ENCODE measurements around the gene ATXN1. TPM values are rescaled to one million over a fixed set of nuclear protein-coding genes. Genes with fewer than 3 reads are reported as not detected.
A peak's percentile ranks its signal among the peaks of the same experiment; 100 is the strongest.

ATXN1 gene
- total RNA-seq, 1 experiment from 2014 or later: 6.3 TPM

DNA sequence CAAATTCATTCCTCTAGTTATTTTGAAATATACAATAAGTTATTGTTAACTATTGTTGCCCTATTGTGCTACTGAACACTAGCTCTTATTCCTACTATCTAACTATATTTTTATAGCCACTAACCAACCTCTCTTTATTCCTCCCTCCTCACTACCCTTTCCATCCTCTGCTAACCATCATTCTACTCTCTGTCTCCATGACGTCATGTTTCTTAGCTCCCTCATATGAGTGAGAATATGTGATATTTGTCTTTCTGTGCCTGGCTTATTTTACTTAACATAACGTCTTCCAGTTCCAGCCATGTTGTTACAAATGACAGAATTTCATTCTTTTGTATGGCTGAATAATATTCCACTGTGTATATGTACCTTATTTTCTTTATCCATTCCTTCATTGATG, 95.3 kb downstream of the ATXN1 start:
- Histone ChIP-seq H3K4me3 (no peak overlapping the region), H3K9me3 (replicated peaks) (no peaks in the 10 kb centered on the region), H3K36me3 (no peaks in the 10 kb centered on the region), H3K27ac (no peak overlapping the region), H3K27me3 (no peaks in the 10 kb centered on the region), H3K4me1 (no peaks in the 10 kb centered on the region)
- DNase-seq: no peak

DNA sequence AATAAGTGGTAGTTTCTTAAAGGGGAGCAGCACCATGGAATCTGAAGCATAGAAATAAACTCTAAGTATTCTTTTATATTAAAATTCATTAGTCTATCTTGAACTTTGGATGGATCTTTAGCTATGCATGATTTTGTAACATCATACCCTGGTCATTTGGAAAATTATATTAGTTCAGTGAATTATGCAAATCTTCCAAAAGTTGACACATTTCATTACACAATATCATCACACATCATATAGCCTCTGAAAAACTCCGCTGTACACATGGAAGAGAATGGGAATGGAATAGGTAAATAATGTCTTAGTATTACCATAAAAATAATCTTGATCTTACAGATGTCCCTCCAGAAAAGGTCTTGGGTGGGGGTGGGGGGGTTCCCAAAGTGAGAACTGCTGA, 96.1 kb downstream of the ATXN1 start:
- Histone ChIP-seq H3K9me3 (replicated peaks) (no peaks in the 10 kb centered on the region), H3K4me3 (no peak overlapping the region), H3K27ac (no peak overlapping the region), H3K4me1 (no peaks in the 10 kb centered on the region), H3K27me3 (no peaks in the 10 kb centered on the region), H3K36me3 (no peaks in the 10 kb centered on the region)
- DNase-seq: no peak

DNA sequence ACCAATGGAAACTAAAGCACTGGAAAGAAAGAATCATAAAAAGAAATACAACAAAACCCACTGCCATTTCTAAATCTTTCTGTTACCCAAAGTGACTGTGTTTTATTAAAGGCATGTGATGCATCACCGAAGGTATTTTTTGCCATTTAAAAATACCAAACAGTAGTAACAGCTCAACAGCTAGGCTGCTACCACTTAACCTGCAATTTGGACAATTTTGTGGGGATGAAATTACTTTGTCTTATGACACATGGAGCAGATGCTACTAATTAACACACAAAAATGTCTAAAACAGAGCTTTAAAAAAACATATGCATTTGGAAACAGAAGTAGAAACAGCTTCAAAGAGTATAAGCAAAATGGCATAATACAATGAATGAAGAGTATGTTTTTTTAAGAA, 97.4 kb downstream of the ATXN1 start:
- Histone ChIP-seq H3K27me3 (no peaks in the 10 kb centered on the region), H3K36me3 (no peaks in the 10 kb centered on the region), H3K27ac (no peak overlapping the region), H3K4me1 (no peaks in the 10 kb centered on the region), H3K9me3 (replicated peaks) (no peaks in the 10 kb centered on the region), H3K4me3 (no peak overlapping the region)
- DNase-seq: no peak

DNA sequence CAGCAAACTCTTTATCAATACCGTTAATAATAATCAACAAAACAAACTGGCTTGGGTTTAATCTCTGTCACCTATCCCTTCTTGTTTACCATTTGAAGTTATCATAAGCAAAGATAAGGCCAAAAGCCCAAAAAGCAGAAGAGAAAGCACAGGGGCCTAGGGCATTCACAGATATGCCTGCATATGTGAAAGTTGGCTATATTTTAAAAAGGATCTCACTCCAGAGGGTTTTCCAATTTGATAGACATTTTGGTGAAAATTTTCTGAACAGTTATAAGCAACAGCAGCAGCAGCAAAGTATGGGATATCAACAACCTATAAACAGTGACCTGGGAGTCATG, 101.1 kb downstream of the ATXN1 start:
- Histone ChIP-seq H3K27ac (no peak overlapping the region), H3K36me3 (no peaks in the 10 kb centered on the region), H3K27me3 (no peaks in the 10 kb centered on the region), H3K4me1 (no peaks in the 10 kb centered on the region), H3K4me3 (no peak overlapping the region), H3K9me3 (replicated peaks) (no peaks in the 10 kb centered on the region)
- DNase-seq: no peak

DNA sequence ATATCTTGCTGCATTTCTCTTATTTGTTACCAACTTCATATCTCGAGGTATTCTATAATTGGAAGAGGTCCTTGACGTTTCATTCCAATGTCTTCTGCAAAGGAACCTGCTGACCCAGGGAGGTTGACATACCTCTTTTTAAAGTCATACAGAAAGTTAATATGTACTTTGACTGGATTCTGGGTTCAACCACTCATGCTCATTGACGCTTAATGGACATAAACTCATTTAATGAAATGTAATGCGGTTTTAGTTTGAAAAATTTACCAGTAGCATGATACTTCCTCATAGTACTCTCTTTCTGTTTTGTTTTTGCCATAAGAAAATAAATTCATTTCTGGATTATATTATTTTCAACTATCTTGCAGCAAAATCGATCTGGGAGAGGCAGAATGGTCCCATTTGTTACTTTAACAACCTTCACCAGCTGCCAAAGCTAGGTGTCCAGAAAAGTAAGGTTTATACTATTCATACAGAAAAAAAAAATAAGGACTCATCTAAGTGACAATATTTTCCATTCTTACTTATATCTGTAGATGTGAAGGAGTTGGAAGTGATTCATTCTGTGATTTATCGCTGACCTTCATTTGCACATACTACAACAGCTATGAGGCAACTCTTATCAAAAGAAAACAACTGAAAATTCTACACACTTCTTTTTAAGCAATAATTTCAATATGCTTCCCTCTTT, 101.6 kb downstream of the ATXN1 start:
- Histone ChIP-seq H3K27me3 (no peaks in the 10 kb centered on the region), H3K36me3 (no peaks in the 10 kb centered on the region), H3K4me3 (no peak overlapping the region), H3K4me1 (no peaks in the 10 kb centered on the region), H3K27ac (no peak overlapping the region), H3K9me3 (replicated peaks) (no peaks in the 10 kb centered on the region)
- no peak for DNase-seq

DNA sequence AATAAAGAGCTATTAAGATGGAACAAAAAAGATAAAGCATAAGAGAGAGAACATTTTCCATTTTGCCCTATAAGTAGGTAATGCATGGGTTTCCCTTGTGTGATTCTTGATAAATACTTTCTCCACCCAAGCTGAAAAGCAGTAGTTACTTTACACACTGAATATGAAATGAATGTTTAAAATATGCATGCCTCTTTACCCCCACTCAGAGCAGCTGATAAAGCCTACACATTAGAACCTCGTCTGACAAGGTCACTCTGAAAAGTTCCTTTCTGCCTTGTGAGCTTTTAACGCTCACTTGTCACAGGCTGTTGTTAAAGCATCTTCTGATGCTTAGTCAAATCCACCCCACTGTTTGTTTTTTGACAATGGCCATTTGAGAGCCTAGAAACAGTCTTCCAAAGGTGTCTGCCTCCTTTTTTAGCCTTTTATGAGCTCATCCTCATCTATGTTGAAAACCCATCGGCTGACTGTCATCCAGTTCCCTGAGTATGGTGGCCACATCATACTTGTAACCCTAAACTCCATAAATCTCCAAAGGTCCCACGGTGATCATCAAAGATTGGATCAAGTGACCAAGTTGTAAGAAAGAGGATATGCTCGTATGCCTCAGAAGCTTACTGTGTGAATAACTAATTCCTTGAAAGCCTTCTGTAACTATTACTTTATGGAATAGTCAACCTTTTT, 102.8 kb downstream of the ATXN1 start:
- H3K4me1 ChIP-seq: no peaks in the 10 kb centered on the region
- H3K27ac ChIP-seq: no peak overlapping the region
- H3K4me3 ChIP-seq: no peak overlapping the region
- H3K36me3 ChIP-seq: no peaks in the 10 kb centered on the region
- no peaks in the 10 kb centered on the region for H3K27me3 ChIP-seq
- H3K9me3 ChIP-seq (replicated peaks): no peaks in the 10 kb centered on the region
- no peak for DNase-seq

DNA sequence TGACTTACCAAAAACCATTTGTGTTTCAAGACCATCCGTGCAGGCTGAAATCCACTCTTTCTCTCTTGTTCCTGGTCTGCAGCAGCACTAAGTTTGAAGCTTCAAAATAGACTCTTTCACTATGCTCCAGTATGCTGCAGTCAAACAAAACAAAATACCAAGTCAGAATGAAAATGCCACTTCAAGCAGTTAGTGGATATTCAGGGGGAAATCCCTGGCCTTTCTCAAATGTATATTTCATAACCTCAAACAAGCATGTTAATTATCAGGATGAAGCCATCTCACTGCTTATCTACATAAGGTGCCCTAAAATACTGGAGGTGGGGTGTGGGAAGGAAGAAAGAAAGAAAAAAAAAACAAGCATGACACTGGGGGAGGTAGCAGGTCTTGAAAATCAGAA, 103.5 kb downstream of the ATXN1 start:
- no peaks in the 10 kb centered on the region for H3K27me3 ChIP-seq
- H3K36me3 ChIP-seq: no peaks in the 10 kb centered on the region
- H3K4me3 ChIP-seq: no peak overlapping the region
- H3K27ac ChIP-seq: no peak overlapping the region
- no peak for DNase-seq
- no peaks in the 10 kb centered on the region for H3K4me1 ChIP-seq
- no peaks in the 10 kb centered on the region for H3K9me3 ChIP-seq (replicated peaks)

DNA sequence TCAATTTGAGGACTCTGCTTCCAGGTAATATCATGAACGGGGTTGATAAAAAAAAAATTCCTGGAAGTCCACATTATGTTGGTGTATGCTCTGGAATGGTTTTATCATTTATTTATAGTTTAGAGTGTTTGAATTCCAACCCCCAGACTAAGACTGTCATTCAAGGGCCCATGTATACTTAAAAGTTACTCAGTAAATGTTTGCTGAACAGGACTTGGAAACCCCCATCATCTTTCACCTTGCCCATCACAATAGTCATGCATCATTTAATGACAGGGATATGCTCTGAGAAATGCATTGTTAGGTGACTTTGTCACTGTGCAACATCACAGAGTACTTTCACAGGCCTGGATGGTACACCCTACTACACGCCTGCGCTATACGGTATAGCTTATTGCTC, 104.8 kb downstream of the ATXN1 start:
- DNase-seq: no peak
- no peaks in the 10 kb centered on the region for H3K4me1 ChIP-seq
- no peaks in the 10 kb centered on the region for H3K36me3 ChIP-seq
- H3K27ac ChIP-seq: no peak overlapping the region
- H3K9me3 ChIP-seq (replicated peaks): no peaks in the 10 kb centered on the region
- H3K4me3 ChIP-seq: no peak overlapping the region
- H3K27me3 ChIP-seq: no peaks in the 10 kb centered on the region

DNA sequence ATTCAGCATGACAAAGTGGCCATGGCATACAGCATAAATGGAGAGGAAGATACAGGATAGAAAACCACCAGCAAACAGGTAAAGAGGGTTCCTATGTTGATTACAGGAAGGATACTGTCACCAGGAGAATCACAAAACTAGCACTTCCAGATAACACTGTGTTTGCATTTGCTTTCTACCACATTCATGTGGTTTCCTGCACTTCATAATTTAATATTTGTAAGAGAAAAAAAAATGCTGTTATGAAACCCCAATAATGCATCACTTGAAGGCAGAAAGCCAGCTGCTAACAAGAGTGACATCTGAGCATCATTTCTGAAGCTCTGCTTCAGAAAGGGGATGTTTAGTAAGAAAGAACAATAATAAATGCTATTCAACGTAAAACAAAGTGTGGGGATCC, 106.6 kb downstream of the ATXN1 start:
- Histone ChIP-seq H3K27ac (no peak overlapping the region), H3K4me1 (no peaks in the 10 kb centered on the region), H3K27me3 (no peaks in the 10 kb centered on the region), H3K9me3 (replicated peaks) (no peaks in the 10 kb centered on the region), H3K4me3 (no peak overlapping the region), H3K36me3 (no peaks in the 10 kb centered on the region)
- no peak for DNase-seq

DNA sequence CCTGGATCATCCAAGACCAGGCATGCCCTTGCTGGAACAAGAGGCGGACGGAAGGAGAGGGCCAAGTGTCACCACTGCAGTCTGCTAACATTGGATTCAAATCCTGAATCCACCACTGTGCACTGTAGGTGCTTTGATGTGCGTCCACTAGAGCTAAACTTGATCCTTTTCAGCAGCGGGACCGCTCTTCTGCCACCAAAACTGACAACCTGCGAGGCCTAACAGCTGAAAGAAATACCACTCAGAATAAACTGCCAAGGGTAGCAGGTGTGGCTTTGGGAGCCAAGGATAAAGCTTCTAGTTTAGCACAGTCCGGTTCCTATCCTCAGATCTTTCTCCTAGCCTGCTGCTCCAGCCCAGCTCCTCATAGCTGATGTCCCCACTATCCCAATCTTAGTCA, 108.0 kb downstream of the ATXN1 start:
- H3K4me3 ChIP-seq: no peak overlapping the region
- peak in 1 of 2 experiments; percentile 24 for DNase-seq
- no peaks in the 10 kb centered on the region for H3K27me3 ChIP-seq
- no peak overlapping the region for H3K27ac ChIP-seq
- H3K36me3 ChIP-seq: no peaks in the 10 kb centered on the region
- H3K4me1 ChIP-seq: no peaks in the 10 kb centered on the region
- H3K9me3 ChIP-seq (replicated peaks): no peaks in the 10 kb centered on the region

DNA sequence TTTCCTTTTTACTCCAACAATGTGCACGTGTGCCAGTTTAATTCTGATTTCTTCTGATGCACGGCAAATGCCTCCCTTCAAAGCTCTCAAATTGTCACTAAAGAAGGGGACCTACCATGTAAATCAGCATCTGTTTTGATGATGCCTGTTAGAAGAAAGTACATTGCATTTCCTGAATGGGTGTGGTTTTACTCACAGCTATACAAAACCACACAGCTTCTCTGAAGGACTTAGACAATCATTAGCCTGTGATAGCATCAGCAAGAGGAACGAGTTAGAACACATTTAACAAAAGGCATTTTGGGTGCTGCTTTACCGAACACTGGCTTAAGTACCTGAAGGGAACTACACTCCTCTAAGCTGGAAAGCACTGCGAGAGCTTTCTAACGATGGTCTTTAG, 109.4 kb downstream of the ATXN1 start:
- DNase-seq: no peak
- H3K9me3 ChIP-seq (replicated peaks): no peaks in the 10 kb centered on the region
- no peak overlapping the region for H3K27ac ChIP-seq
- H3K36me3 ChIP-seq: no peaks in the 10 kb centered on the region
- no peak overlapping the region for H3K4me3 ChIP-seq
- H3K27me3 ChIP-seq: no peaks in the 10 kb centered on the region
- H3K4me1 ChIP-seq: no peaks in the 10 kb centered on the region

DNA sequence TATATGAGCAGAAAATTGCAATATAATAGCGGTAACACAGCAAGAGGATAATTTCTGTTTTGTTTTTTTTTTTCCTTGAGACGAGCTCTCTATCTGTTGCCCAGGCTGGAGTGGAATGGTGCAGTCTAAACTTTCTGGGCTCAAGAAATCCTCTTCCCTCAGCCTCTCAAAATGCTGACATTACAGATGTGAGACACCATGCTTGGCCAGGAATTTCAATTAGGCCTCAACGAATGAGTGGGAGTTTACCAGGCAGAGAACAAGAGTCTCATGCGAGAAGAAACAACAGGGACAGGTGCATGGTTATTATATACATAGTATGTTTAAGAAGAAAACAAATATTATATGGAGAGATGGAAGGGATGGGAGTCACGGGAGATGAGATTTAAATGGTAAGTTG, 111.4 kb downstream of the ATXN1 start:
- no peak overlapping the region for H3K27ac ChIP-seq
- DNase-seq: no peak
- H3K36me3 ChIP-seq: no peaks in the 10 kb centered on the region
- no peaks in the 10 kb centered on the region for H3K4me1 ChIP-seq
- no peaks in the 10 kb centered on the region for H3K27me3 ChIP-seq
- H3K4me3 ChIP-seq: no peak overlapping the region
- no peaks in the 10 kb centered on the region for H3K9me3 ChIP-seq (replicated peaks)

DNA sequence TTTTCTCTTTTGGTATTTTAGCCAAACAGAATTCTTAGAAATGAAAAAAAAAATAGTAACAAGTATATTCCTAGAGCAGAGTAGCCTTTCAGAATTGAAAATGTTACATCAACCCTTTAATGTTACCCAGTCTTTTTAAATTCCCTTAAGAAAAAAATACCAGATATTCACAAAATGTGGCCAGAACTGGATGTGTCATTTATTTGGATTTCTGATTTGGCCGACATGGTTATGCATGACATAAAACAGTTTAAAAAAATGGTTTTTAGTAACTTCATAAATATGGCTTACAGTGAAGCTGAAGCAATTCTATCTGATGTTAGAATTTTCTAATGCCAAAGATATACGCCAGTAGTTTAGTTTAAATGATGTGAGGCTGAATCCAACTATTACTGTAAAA, 112.0 kb downstream of the ATXN1 start:
- Histone ChIP-seq H3K4me3 (no peak overlapping the region), H3K27me3 (no peaks in the 10 kb centered on the region), H3K27ac (no peak overlapping the region), H3K4me1 (no peaks in the 10 kb centered on the region), H3K36me3 (no peaks in the 10 kb centered on the region), H3K9me3 (replicated peaks) (no peaks in the 10 kb centered on the region)
- DNase-seq: no peak

DNA sequence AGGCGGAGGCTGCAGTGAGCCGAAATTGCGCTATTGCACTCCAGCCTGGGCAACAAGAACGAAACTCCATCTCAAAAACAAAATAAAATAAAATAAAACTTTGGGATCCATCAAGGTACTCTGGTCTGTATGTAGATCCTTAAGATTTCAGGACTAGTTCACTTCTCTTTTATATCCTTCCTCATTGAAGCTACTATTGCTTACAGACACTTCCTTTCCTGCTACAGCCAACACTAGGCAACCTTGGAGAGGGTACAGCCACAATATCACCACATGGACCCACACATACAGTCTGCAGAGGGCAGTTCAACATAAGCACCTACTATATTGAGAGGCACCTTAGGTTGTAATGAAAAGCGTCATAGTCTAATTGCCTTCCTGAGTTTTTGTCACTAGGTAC, 113.3 kb downstream of the ATXN1 start:
- Histone ChIP-seq H3K9me3 (replicated peaks) (no peaks in the 10 kb centered on the region), H3K4me3 (no peak overlapping the region), H3K4me1 (no peaks in the 10 kb centered on the region), H3K36me3 (no peaks in the 10 kb centered on the region), H3K27ac (no peak overlapping the region), H3K27me3 (no peaks in the 10 kb centered on the region)
- no peak for DNase-seq

DNA sequence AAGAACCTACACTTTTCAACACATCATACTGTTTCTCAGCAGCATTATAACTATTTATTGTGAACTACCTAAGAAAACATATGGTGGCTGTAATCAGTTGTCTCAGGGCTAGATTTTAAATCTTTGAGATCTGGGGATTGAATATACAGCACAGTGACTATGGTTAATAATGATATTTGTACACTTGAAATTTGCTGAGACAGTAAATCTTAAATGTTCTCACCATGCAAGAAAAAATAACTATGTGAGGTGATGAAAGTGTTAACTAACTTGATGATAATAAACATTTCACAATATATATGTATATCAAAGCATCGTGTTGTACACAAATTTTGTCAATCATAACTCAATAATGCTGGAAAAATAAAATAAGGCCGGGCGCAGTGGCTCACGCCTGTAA, 113.8 kb downstream of the ATXN1 start:
- no peaks in the 10 kb centered on the region for H3K9me3 ChIP-seq (replicated peaks)
- H3K36me3 ChIP-seq: no peaks in the 10 kb centered on the region
- no peak for DNase-seq

More for the DNA sequence above, 113.8 kb downstream of the ATXN1 start:
- no peak overlapping the region for H3K4me3 ChIP-seq
- H3K27me3 ChIP-seq: no peaks in the 10 kb centered on the region
- H3K27ac ChIP-seq: no peak overlapping the region
- no peaks in the 10 kb centered on the region for H3K4me1 ChIP-seq

All from SJCRH30 (cell line).